ENCODE results near the gene SEM1.

DNA sequence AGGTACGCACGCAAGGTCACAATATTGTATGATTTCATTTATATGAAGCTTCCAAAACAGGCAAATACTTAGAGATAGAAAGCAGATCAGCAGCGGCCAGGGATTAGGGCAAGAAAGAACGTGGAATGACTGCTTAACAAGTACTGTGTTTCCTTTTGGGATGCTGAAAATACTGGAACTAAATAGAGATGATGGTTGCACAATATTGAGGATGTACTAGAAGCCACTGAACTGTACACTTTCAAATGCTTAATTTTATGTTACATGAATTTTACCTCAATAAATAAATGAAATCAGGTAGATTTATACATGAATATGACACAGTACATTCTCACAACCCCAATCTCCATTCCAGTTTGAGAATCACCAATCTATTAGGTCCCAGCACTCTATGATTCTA is 15.6 kb downstream of the SEM1 start:
- TF ChIP-seq, protein P1, sequence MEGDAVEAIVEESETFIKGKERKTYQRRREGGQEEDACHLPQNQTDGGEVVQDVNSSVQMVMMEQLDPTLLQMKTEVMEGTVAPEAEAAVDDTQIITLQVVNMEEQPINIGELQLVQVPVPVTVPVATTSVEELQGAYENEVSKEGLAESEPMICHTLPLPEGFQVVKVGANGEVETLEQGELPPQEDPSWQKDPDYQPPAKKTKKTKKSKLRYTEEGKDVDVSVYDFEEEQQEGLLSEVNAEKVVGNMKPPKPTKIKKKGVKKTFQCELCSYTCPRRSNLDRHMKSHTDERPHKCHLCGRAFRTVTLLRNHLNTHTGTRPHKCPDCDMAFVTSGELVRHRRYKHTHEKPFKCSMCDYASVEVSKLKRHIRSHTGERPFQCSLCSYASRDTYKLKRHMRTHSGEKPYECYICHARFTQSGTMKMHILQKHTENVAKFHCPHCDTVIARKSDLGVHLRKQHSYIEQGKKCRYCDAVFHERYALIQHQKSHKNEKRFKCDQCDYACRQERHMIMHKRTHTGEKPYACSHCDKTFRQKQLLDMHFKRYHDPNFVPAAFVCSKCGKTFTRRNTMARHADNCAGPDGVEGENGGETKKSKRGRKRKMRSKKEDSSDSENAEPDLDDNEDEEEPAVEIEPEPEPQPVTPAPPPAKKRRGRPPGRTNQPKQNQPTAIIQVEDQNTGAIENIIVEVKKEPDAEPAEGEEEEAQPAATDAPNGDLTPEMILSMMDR (IDR thresholded peaks at IDR 0.05; ENCODE audit: low read length) = no peak
- TF ChIP-seq EZH2 (IDR thresholded peaks at IDR 0.05; ENCODE audit: borderline replicate concordance, low read length) = no peak

Data from OCI-LY1 (cell line).